Peyer's patch (tissue), 4 donors: Measurements from ENCODE around the gene ZNF587B. TPM values are rescaled to one million over a fixed set of nuclear protein-coding genes. Genes with fewer than 3 reads are reported as not detected.
"Not testable (repeated sequence)": the region's sequence is repeated elsewhere in the genome, so short reads cannot be mapped to it uniquely, and the experiment has no call there.

Source experiments
- DNase-seq, 3 donors: peaks; one replicate each; pipeline ENCODE4 v3.0.0-alpha.2; 2017 to 2019
- H3K27ac ChIP-seq, 4 donors: fragments of 200-600 bp; sonication (generic); one replicate each; pipeline ENCODE4 v1.5.1; 2016 to 2019
- H3K27me3 ChIP-seq, 2 donors: fragments of 200-600 bp; sonication (generic); one replicate each; pipeline ENCODE4 v1.5.1; 2019
- H3K36me3 ChIP-seq, 3 donors: fragments of 200-600 bp; sonication (generic); one replicate each; pipeline ENCODE4 v1.5.1; 2016 to 2019
- H3K4me1 ChIP-seq, 4 donors: fragments of 200-600 bp; sonication (generic); one replicate each; pipeline ENCODE4 v1.5.1; 2016 to 2019
- H3K4me3 ChIP-seq, 4 donors: fragments of 200-600 bp; sonication (generic); 1 replicate in 3 of 4; 2 replicates in 1 of 4; pipeline ENCODE4 v1.5.1; 2016 to 2019; ENCODE audit warnings: mild to moderate bottlenecking in 1 of 4
- H3K9me3 ChIP-seq, 4 donors: fragments of 200-600 bp; sonication (generic); one replicate each; pipeline ENCODE4 v1.5.1; 2016 to 2019; ENCODE audit warnings: mild to moderate bottlenecking in 1 of 4
- CTCF ChIP-seq, 6 experiments: fragments of 450-650 bp in 4 of 6; fragments of 200-600 bp in 2 of 6; sonication (generic) in 1 of 6; IDR thresholded peaks; one replicate each; pipeline ENCODE4 v1.5.1; 2017 to 2019; ENCODE audit warnings: antibody characterized with exemption in 6 of 6, mild to moderate bottlenecking in 3 of 6, moderate library complexity in 1 of 6
- POLR2A ChIP-seq, 2 donors: fragments of 450-650 bp; IDR thresholded peaks; one replicate each; pipeline ENCODE4 v1.5.1; 2017; ENCODE audit warnings: antibody characterized with exemption in 2 of 2, mild to moderate bottlenecking in 2 of 2, moderate library complexity in 2 of 2
- total RNA-seq, 4 donors: library from RNA; depleted of rRNA; stranded (reverse); fragments of >200 nt; gene quantifications; one replicate each; pipeline ENCODE4 v1.1.0, GENCODE V29; 2016

ZNF587B gene
- total RNA-seq, 4 donors from 2014 or later = 19.3 to 32.4 (median 25.0) TPM

DNA sequence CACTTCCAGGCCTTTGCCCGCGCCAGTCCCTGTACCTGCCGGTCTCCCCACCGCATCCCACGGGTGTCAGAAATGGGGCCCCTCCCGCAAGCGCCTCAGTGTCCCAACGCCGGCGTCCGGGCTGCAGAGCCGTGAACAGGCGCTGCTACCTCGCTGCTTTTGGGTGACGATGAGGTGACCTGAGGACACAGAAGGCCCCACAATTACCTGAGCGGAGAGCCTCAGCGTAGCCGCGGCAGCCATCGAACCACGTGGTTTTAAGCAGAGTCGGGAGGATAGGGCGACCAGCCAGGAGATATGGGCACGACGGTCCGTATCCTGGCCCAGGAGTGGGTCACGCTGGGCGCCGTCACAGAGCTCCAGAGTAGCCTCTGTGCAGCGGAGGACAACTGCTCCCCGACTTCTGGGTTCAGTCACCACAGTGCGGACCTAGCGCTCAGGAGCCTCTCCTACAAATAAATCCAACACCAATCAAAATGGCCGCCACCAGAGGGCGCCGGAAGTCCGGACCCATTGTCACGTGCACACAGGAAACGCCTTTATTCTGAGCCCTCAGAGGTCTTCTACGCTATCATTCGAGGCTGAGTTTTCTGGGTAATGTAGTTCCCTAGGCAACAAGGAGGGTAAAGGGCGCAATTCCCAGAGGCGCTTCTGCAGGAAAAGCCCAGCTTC, 58.6 kb downstream of the ZNF587B start, which contains the start of gene ZNF814:
TSS of gene ZNF814 (minus strand) at position 478 of the 672 bp plus-strand sequence. CDS start at position 243, 235 bp downstream.
- H3K9me3 ChIP-seq = peaks cover 0 to 14% (median 0%) of the 10 kb centered on the region in 4 donors
- TF ChIP-seq CTCF (IDR thresholded peaks at IDR 0.05) (peak in 4 of 6 experiments; percentile 52 to 66 (median 56)), POLR2A (IDR thresholded peaks at IDR 0.05) (peak in 1 of 2 donors; percentile 5)
- peak within 1 kb of the TSS; percentile 56 to 84 (median 71) for H3K27ac ChIP-seq
- peaks cover 0 to 7% (median 0%) of the 10 kb centered on the region in 4 donors for H3K4me1 ChIP-seq
- H3K4me3 ChIP-seq = peak within 1 kb of the TSS; percentile 63 to 74 (median 69)
- DNase-seq = peak; percentile 88 to 96 (median 90)
- H3K27me3 ChIP-seq = no peaks in the 10 kb centered on the region
- peaks cover 0 to 14% (median 0%) of the 10 kb centered on the region in 3 donors for H3K36me3 ChIP-seq

- H3K36me3 ChIP-seq, H3K9me3 ChIP-seq, H3K27ac ChIP-seq, DNase-seq, H3K4me3 ChIP-seq, H3K4me1 ChIP-seq, H3K27me3 ChIP-seq: not testable (repeated sequence)
These were observed 60.6 kb downstream of the ZNF587B start for GRCh38 chr19:57890706-57891105.

Other genes starting within 250 kb of the ZNF587B start
- gene ZIK1, start 246.2 kb upstream of the ZNF587B start, total RNA-seq = 1 to 10 TPM in 3 of 4 donors, under 1 TPM in 1; 0.54 to 6.6 (median 1.9) TPM
- gene ZNF530, start 230.4 kb upstream of the ZNF587B start, total RNA-seq = 1 to 10 TPM in 3 of 4 donors, under 1 TPM in 1; 0.76 to 4.1 (median 1.8) TPM
- 10 to 100 TPM in 2 of 4 donors, 1 to 10 TPM in 2; 9.6 to 18.9 (median 12.8) TPM for gene ZNF134, start 216.1 kb upstream of the ZNF587B start, total RNA-seq
- 10 to 100 TPM in 3 of 4 donors, 1 to 10 TPM in 1; 8.8 to 20.6 (median 16.8) TPM for gene ZNF211, start 197.1 kb upstream of the ZNF587B start, total RNA-seq
- not detected for gene ZSCAN4, start 161.4 kb upstream of the ZNF587B start, total RNA-seq
- 10 to 100 TPM in 3 of 4 donors, 1 to 10 TPM in 1; 9.1 to 17.9 (median 12.5) TPM for gene ZNF551, start 148.3 kb upstream of the ZNF587B start, total RNA-seq
- gene ZNF154, start 121.1 kb upstream of the ZNF587B start, total RNA-seq = 1 to 10 TPM in 2 of 4 donors, under 1 TPM in 2; 0.57 to 5.0 (median 1.3) TPM
- gene ZNF671, start 102.7 kb upstream of the ZNF587B start, total RNA-seq = 1 to 10 TPM; 2.6 to 5.0 (median 3.7) TPM
- gene ZNF776, start 83.5 kb upstream of the ZNF587B start, total RNA-seq = 10 to 100 TPM; 11.3 to 25.6 (median 15.8) TPM
- gene ZNF586, start 60.6 kb upstream of the ZNF587B start, total RNA-seq = 10 to 100 TPM; 14.2 to 39.6 (median 23.8) TPM
- 10 to 100 TPM in 3 of 4 donors, 1 to 10 TPM in 1; 7.4 to 49.2 (median 37.4) TPM for gene ZNF552, start 15.4 kb upstream of the ZNF587B start, total RNA-seq
- gene ZNF587, start 19.6 kb downstream of the ZNF587B start, total RNA-seq = 10 to 100 TPM; 35.7 to 74.7 (median 62.8) TPM
- gene ZNF814, start 58.7 kb downstream of the ZNF587B start, total RNA-seq = 10 to 100 TPM; 15.9 to 49.5 (median 30.8) TPM
- 10 to 100 TPM; 13.5 to 54.5 (median 19.0) TPM for gene ZNF417, start 86.3 kb downstream of the ZNF587B start, total RNA-seq
- 10 to 100 TPM in 1 of 4 donors, 1 to 10 TPM in 2, under 1 TPM in 1; 0.88 to 16.5 (median 2.4) TPM for gene ZNF418, start 105.1 kb downstream of the ZNF587B start, total RNA-seq
- 1 to 10 TPM; 2.7 to 6.2 (median 6.0) TPM for gene ZNF256, start 117.4 kb downstream of the ZNF587B start, total RNA-seq
- gene C19orf18, start 144.2 kb downstream of the ZNF587B start, total RNA-seq = 1 to 10 TPM in 2 of 4 donors, not detected in 2; 3.1 to 4.0 TPM
- gene ZNF606, start 172.5 kb downstream of the ZNF587B start, total RNA-seq = 10 to 100 TPM; 18.4 to 29.7 (median 20.3) TPM
- not detected for gene ZSCAN1, start 203.7 kb downstream of the ZNF587B start, total RNA-seq
- gene ZNF135, start 229.0 kb downstream of the ZNF587B start, total RNA-seq = 1 to 10 TPM; 1.2 to 6.6 (median 4.0) TPM